CD4-positive, alpha-beta T cell treated with Interleukin-21 for 1 hour (primary cell): ENCODE results near the gene COL12A1.

Experiments used
- DNase-seq: peaks from one replicate; pipeline ENCODE4 v3.0.0-alpha.2; 2020

COL12A1 gene

GRCh38 chr6:75094614-75095200 lies 111.1 kb downstream of the COL12A1 start:
- no peak for DNase-seq

DNA sequence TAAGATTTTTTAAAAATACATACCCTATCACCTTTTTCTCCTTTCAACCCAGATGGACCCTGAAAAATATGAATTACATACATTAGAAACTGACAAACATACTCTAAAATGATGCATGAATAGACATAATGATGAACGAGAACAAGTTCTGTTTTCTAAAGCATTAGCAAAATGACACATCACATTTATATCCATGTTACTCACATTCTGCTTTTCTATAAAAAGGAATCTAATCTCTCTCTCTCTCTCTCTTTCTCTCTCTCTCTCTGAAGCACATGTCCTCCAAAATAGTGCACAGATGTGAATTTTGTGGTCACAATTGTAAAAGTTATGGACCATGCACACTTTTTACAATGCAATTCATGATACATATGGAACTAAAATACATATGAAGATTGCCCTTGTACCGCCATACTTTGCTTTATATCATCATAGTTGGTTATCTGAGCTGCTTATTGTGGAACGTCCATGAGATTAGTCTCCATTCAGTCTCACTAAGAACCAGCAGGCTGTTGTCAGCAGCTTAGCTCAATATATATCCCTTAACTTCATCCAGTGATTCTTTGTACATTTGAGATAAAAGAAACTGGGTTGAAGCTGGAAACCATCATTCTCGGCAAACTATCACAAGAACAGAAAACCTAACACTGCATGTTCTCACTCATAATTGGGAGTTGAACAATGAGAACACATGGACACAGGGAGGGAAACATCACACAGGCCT lies 114.2 kb downstream of the COL12A1 start:
- no peak for DNase-seq

DNA sequence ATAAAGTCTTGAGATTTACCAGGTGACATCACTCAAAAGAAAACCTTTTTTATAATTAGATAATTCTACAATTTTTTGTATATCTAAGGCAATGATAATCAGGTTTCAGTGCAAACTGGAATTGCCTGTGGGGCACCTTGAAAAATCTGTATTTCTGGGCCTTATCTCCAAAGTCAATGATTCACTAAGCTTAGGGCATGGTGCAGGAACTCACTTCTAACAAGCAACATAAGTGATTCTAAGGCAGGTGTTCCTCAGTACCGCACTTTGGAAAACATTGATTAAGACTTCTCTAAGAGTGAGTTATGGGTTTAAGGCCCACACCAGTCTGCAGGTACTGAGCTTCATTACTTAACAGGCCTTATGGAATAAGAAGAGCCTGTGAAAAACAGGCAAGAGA lies 115.3 kb downstream of the COL12A1 start:
- DNase-seq, result no peak

- no peak for DNase-seq
Observed at GRCh38 chr6:75089921-75090320, 115.9 kb downstream of the COL12A1 start.

DNA sequence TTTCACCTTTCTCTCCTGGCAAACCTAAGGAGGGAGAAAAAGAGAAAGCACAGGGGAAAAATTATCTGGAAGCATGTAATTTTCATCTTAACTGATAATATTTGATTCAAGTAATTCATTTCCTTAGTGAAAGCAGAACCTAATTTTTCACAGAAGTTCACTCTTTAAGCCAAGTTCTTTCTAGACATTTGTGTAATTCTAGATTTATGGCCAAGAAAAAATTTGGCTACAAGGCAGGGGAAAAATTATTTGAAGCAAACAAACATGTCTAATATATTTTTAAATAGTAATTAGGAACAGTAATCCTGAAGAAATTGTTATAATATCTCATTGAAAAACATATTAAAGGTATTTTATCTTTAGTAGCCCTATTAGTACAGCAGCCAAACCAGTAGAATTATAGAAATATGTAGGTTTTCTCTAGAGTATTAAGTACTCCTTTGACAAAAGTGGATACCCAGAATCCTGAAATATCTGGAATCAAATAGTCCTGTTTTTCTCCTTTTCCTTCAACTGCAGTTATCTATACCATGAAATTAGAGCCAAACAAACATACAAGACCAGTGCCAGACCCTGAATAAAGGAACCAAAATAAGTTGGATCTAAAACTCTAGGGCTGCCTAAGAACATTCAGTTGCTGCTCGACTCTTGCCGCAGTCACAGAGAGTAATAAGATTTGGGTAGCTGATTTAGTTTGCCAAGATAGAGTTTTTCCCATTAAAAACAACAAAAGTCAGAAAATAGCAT lies 116.5 kb downstream of the COL12A1 start:
- DNase-seq, result no peak

DNA sequence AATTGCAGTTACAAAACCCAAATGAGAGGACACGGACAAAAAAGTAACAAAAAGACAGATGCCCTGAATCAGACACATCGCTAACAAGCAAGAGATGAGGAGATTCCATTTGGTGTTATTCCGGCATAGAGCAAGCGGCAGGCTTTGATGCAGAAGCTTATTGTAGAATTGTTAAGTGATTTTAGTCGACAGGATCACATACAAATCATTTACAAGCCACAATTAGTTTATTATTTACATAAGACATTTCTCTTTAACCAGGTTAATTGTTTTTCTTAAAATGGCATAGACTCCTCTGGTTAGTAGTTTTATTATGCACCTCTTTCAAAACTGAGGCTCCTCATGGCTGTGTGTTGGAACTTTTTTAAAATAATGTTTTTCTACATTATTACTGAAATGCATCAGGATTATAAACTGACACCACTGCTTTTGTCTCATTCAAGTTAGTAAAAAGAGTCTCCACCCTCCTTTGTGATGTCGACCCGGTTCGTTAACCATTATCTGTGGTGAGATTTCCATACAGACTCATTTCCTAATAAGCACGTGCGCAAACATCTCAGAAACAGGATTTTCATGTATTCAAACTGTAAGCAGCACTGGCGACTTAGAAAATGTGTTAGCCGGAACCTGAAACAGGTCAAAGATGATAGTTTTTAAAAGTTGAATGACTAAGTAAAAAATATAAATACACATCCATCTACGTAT lies 119.8 kb downstream of the COL12A1 start:
- DNase-seq, result no peak

- DNase-seq, result no peak
Observed at GRCh38 chr6:75084872-75085381, 120.9 kb downstream of the COL12A1 start.

GRCh38 chr6:75084018-75084417 lies 121.8 kb downstream of the COL12A1 start:
- DNase-seq, result no peak

GRCh38 chr6:75081921-75082320 lies 123.9 kb downstream of the COL12A1 start:
- no peak for DNase-seq

DNA sequence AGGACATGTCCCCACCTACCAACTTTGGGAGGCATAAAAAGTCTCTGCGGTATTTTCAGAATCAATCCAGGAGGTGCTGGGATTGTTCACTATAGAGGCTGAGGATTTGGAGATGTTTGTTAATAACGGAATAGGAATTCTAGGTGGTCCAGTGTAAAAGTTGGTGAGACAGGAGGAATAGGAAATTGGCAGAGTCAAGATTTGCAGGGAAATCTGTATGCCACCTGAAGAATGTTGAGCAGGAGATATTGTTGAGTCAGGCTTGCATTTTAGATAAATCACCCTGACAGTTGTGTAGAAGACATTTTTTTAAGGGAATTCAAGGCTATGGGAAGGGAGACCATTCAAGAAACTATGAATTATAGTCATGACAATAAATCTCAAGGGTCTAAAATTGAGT lies 124.8 kb downstream of the COL12A1 start:
- no peak for DNase-seq

DNA sequence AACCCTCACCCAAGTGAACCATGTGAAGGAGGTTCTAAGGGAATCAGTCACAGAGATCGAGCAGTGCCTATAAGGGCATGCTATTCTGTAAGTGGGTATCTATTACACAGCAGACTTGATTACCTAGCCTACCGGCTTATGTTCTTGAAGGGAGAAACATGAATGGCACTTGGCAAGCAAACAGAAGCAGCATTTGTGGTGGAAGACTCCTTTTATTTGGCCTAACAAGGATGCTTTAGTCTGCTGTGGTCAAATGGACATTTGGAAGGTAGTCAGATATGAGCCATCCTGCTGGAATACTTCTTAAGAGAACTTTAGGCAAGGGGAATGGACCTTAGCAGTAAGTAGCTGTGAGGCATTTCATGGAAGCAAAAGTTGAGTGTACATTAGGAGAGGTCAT lies 126.3 kb downstream of the COL12A1 start:
- DNase-seq, result no peak

GRCh38 chr6:75077701-75078100 lies 128.2 kb downstream of the COL12A1 start:
- DNase-seq, result no peak

DNA sequence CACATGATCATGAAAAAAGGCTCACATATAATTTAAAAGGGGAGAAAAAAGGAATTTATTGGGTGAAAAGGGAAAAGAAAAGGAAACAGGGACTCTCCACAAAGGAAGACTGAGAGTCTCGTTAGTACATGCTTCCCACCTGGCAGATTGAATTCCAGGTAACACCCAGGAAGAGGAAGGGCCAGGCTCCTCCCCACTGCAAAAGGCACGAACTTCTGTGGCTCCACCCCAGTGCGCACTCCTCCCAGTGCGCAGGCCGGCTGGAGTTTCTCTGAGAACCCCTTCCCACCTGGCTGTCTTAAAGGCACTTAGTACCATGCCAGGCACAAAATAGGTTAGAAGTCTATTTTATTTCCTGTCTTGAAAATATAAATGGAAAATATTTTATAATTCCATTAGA lies 129.8 kb downstream of the COL12A1 start:
- DNase-seq, result no peak

- DNase-seq, result no peak
Observed at GRCh38 chr6:75070244-75070643, 135.6 kb downstream of the COL12A1 start.

- no peak for DNase-seq
Observed at GRCh38 chr6:75065523-75065922, 140.3 kb downstream of the COL12A1 start.

GRCh38 chr6:75052491-75052890 lies 153.4 kb downstream of the COL12A1 start:
- no peak for DNase-seq

DNA sequence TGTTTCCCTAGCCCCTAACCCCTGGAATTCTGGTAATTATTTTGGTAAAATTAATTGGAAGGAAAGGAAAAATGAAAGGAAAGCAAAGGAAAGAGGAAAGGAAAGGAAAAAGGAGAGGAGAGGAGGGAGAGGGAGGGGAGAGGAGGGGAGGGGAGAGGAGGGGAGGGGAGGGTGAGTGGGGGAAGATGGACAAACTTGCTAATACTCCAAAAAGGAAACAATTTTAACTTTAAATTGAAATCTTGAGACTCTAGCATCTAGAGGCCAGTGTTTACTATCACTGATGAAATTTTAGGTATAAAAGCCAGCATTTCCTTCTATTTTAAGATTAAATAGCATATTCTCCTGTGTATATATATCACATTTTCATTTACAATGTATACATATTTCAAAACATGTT lies 156.5 kb downstream of the COL12A1 start:
- no peak for DNase-seq

GRCh38 chr6:75044846-75045245 lies 161.0 kb downstream of the COL12A1 start:
- no peak for DNase-seq

GRCh38 chr6:75041381-75041780 lies 164.5 kb downstream of the COL12A1 start:
- no peak for DNase-seq
